Fibroblast of mammary gland (primary cell): ENCODE results near the gene SULT1C4.

Experiments
- DNase-seq: peaks from one replicate; pipeline ENCODE4 v3.0.0-alpha.2; 2010; ENCODE audit warnings: low read depth
- H3K4me3 ChIP-seq: 2 replicates; pipeline ENCODE4 v1.5.1; 2011; ENCODE audit warnings: low read depth, mild to moderate bottlenecking, low read length, moderate library complexity; ENCODE audit not compliant: control insufficient read depth
- TF ChIP-seq, protein P1 (sequence below): conservative IDR thresholded peaks from 2 replicates; pipeline ENCODE4 v1.5.1; 2011; ENCODE audit warnings: low read depth, low read length, inconsistent platforms; ENCODE audit not compliant: control insufficient read depth, insufficient read depth

Gene SULT1C4

DNA sequence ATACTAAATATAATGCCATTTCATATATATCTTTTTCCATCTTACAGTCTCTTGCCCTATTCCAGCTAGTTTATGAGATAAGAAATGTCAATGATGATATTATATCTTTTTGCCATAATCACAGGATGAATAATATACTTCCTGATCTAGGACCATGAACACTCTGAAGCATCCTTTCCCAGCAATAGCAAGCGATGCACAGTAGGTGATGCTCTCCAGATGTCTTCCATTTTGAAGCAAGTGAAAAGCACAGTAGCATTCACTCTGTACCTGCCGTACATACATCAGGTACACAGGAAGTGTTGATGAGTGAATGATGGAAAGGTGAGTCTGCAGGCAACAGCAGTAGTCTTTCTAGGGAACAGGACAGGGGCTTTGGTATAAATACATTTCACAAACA lies 8.6 kb upstream of the SULT1C4 start:
- TF ChIP-seq, protein P1, sequence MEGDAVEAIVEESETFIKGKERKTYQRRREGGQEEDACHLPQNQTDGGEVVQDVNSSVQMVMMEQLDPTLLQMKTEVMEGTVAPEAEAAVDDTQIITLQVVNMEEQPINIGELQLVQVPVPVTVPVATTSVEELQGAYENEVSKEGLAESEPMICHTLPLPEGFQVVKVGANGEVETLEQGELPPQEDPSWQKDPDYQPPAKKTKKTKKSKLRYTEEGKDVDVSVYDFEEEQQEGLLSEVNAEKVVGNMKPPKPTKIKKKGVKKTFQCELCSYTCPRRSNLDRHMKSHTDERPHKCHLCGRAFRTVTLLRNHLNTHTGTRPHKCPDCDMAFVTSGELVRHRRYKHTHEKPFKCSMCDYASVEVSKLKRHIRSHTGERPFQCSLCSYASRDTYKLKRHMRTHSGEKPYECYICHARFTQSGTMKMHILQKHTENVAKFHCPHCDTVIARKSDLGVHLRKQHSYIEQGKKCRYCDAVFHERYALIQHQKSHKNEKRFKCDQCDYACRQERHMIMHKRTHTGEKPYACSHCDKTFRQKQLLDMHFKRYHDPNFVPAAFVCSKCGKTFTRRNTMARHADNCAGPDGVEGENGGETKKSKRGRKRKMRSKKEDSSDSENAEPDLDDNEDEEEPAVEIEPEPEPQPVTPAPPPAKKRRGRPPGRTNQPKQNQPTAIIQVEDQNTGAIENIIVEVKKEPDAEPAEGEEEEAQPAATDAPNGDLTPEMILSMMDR: no peak
- DNase-seq: no peak
- no peak overlapping the region for H3K4me3 ChIP-seq

DNA sequence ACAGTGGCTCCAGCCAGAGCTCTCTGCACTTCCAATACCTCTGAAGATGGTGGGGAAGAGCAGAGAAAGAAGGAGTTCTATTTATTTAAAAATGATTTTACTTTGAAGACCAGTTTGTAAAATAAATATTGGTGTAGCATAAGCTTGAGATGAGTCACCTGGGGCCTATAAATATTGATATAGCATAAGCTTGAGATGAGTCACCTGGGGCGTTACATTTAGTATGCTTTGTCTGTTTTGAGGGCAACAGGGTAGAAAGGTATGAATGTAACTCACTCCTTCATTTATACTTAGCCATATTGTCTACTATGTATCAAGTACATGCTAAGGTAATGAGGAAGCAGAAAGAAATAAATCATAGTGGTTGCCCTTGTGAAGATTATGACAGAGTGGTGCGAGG lies 7.7 kb upstream of the SULT1C4 start:
- no peak overlapping the region for H3K4me3 ChIP-seq
- TF ChIP-seq, protein P1: no peak
- no peak for DNase-seq

DNA sequence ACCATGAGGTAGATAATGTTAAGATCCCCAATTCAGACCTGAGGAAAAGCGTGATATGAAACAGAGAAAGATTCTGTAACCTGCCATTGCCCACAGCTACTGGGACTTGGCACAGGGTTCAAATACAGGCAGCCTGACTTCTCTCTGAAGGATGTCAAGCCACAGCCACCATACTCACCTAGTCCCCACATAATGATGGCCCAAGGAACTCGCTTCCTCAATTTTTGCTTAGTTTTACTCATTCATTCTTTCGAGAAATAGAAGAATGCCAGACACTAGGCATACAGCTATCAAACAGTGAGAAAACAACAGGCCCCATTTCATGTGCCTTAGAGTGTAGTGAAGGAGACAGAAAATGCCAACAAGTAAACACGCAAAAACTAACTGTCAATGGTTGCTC lies 980 bp upstream of the SULT1C4 start:
- no peak for DNase-seq
- TF ChIP-seq, protein P1: no peak
- H3K4me3 ChIP-seq: no peak overlapping the region

DNA sequence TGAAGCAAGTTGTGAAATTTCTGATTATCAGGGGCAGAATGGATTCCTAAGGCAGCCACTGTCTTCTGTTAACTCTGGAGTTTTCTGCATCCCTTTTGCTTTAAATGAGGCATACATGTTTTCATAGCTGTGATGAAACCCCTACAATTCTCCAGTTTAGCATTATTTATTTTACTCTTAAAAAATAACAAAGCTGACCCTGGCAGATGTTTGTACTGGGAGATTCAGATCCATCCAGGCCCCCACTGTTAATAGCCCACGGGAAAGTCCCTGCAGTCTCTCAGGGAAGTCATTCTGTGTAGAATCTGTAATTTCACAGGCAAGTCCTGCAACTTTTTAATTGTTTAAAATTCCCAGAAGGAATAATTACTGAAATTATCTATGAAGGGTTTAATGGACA lies 353 bp upstream of the SULT1C4 start:
- no peak overlapping the region for H3K4me3 ChIP-seq
- no peak for DNase-seq
- TF ChIP-seq, protein P1: no peak

DNA sequence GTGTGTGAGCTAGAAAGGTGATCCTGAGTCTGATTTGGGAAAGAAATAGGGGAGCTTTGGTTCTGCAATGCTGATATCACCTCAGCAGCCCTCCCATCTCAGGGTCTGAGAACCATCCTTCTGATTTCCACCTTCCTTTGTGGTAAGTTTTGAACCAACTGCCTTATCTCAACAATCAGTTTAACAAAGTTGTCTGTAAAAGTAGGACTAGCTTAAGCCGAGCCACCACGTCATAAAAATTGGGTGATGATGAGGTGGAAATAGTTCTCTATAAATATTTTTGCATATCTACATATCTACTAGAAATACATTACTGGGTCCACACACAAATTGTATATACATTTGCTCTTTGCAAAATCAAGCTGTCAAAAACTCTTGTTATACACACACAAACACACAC lies 1.1 kb downstream of the SULT1C4 start:
- no peak for DNase-seq
- no peak overlapping the region for H3K4me3 ChIP-seq
- TF ChIP-seq, protein P1: no peak

DNA sequence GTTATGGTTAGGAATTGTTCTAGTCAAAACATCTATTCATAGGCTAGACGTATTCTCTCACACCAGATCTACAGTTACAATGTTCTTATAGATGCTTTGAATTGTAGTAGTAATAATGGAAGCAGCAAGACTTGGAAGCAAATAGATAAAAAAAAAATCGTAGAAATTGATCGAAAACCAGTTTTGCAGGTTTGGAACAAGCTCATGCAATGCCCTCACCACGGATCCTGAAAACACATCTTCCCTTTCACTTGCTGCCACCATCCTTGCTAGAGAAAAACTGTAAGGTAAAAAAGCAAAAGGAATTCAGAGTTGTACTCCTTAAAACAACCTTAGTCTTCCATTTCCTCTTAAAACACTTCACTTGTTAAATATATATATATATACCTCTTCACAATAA lies 4.4 kb downstream of the SULT1C4 start:
- no peak overlapping the region for H3K4me3 ChIP-seq
- DNase-seq: no peak
- TF ChIP-seq, protein P1: no peak

DNA sequence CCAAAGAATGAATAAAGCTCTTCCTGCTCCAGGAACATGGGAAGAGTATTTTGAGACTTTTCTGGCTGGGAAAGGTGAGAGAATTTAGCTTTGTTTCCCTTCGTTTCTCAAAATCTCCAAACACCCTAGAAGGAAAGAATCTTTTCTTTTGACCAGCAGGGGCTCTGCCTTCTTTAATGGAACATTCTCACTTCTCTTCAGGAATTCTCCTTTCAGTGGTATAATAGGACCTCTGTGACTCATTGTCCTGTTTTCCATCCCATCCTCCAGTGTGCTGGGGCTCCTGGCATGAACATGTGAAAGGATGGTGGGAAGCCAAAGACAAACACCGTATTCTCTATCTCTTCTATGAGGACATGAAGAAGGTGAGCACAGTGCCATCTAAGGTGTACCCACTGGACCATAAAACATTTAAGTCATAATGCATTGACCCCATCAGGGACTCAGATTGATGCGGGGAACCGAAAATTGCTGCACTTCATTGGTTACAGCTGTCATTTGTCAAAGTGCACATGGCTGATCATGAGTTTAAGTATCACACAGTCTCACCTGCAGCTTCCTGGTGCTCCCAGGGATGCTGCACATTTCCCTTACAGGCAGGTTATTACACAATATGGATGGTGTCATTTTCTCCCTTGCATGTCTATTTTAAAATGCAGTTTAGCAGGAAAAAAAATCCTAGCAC lies 5.5 kb downstream of the SULT1C4 start:
- no peak for DNase-seq

More for the DNA sequence above, 5.5 kb downstream of the SULT1C4 start:
- no peak overlapping the region for H3K4me3 ChIP-seq
- TF ChIP-seq, protein P1: peak; percentile 17
